Lower lobe of right lung (tissue), 2 donors: ENCODE data around the gene FNTB. TPM values are rescaled to one million over a fixed set of nuclear protein-coding genes. Genes with fewer than 3 reads are reported as not detected.

Experiments
- ATAC-seq, 2 donors: fragments of 200-7000 bp; cut with Tn5 transposase; one replicate each; pipeline ENCODE4 v1.9.1; 2020 to 2022; ENCODE audit warnings: mild to moderate bottlenecking in 2 of 2, moderate library complexity in 2 of 2
- DNase-seq: peaks from one replicate; pipeline ENCODE4 v3.0.0-alpha.2; 2020
- H3K27ac ChIP-seq: fragments of 200-600 bp; one replicate; pipeline ENCODE4 v1.8.0; 2022
- H3K27me3 ChIP-seq: fragments of 200-600 bp; one replicate; pipeline ENCODE4 v1.8.0; 2022; ENCODE audit warnings: low read depth
- H3K36me3 ChIP-seq: fragments of 200-600 bp; one replicate; pipeline ENCODE4 v1.8.0; 2022; ENCODE audit warnings: mild to moderate bottlenecking
- H3K4me1 ChIP-seq: fragments of 200-600 bp; one replicate; pipeline ENCODE4 v1.8.0; 2022
- H3K4me3 ChIP-seq: fragments of 200-600 bp; one replicate; pipeline ENCODE4 v1.8.0; 2022; ENCODE audit warnings: mild to moderate bottlenecking
- H3K9me3 ChIP-seq: fragments of 200-600 bp; one replicate; pipeline ENCODE4 v1.8.0; 2022
- intact Hi-C: fragments of 100-400 bp; cut with DNase I; formaldehyde crosslinking; loops from one replicate; pipeline ENCODE4 v1.11.0; 2022
- total RNA-seq: library from RNA; stranded (reverse); fragmentation: NEBNext Ultra II Directional; extraction: Animal tissue kit (Norgen Biotek cat#: 25700); gene quantifications from one replicate; pipeline ENCODE4 v1.2.1, GENCODE V29; 2021
- TF ChIP-seq, protein P1 (sequence below): fragments of 200-600 bp; IDR thresholded peaks from one replicate; pipeline ENCODE4 v1.8.0; 2022; ENCODE audit warnings: antibody characterized with exemption, mild to moderate bottlenecking
- donor health status: DM: no; HTN: yes; CAD: no; lungs with severe emphysema.

The FNTB gene
- total RNA-seq, 1 donor from 2014 or later: 14.0 TPM

- TF ChIP-seq, protein P1, sequence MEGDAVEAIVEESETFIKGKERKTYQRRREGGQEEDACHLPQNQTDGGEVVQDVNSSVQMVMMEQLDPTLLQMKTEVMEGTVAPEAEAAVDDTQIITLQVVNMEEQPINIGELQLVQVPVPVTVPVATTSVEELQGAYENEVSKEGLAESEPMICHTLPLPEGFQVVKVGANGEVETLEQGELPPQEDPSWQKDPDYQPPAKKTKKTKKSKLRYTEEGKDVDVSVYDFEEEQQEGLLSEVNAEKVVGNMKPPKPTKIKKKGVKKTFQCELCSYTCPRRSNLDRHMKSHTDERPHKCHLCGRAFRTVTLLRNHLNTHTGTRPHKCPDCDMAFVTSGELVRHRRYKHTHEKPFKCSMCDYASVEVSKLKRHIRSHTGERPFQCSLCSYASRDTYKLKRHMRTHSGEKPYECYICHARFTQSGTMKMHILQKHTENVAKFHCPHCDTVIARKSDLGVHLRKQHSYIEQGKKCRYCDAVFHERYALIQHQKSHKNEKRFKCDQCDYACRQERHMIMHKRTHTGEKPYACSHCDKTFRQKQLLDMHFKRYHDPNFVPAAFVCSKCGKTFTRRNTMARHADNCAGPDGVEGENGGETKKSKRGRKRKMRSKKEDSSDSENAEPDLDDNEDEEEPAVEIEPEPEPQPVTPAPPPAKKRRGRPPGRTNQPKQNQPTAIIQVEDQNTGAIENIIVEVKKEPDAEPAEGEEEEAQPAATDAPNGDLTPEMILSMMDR: no peak
- H3K4me3 ChIP-seq: no peak overlapping the region
- H3K27me3 ChIP-seq: no peaks in the 10 kb centered on the region
- no peaks in the 10 kb centered on the region for H3K9me3 ChIP-seq
- peaks cover 12% of the 10 kb centered on the region for H3K4me1 ChIP-seq
- intact Hi-C loops: no loop called here
- ATAC-seq: no peak
- DNase-seq: no peak
- H3K27ac ChIP-seq: no peak overlapping the region
- H3K36me3 ChIP-seq: no peaks in the 10 kb centered on the region
Observed at GRCh38 chr14:64973026-64973442, 13.7 kb upstream of the FNTB start.

DNA sequence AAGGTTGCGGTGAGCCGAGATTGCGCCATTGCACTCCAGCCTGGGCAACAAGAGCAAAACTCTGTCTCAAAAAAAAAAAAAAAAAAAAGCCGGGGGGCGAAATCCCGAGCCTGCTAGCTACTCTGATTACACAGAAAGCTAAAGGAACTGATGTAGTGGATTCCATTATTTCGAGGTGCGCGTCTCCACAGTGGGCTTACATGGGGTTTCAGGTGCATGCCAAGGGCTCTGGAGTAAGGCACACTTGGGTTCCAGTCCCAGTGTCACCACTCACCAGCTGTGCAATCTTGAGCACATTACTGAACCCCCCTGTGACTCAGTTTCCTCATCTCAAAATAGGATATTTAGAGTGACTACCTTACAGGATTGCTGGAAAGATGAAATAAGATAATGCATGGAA, 12.9 kb upstream of the FNTB start:
- Histone ChIP-seq H3K36me3 (no peaks in the 10 kb centered on the region), H3K9me3 (no peaks in the 10 kb centered on the region), H3K27ac (no peak overlapping the region), H3K4me3 (no peak overlapping the region), H3K4me1 (peaks cover 12% of the 10 kb centered on the region), H3K27me3 (no peaks in the 10 kb centered on the region)
- no peak for DNase-seq
- ATAC-seq: no peak
- intact Hi-C loops: no loop called here
- TF ChIP-seq, protein P1: no peak

GRCh38 chr14:64974563-64974962, 12.1 kb upstream of the FNTB start:
- Histone ChIP-seq H3K27me3 (no peaks in the 10 kb centered on the region), H3K9me3 (no peaks in the 10 kb centered on the region), H3K27ac (no peak overlapping the region), H3K36me3 (no peaks in the 10 kb centered on the region), H3K4me1 (peaks cover 12% of the 10 kb centered on the region), H3K4me3 (no peak overlapping the region)
- no peak for DNase-seq
- TF ChIP-seq, protein P1: no peak
- intact Hi-C loops: no loop called here
- ATAC-seq: no peak

GRCh38 chr14:64979336-64980074, 7.2 kb upstream of the FNTB start:
- H3K27ac ChIP-seq: no peak overlapping the region
- TF ChIP-seq, protein P1: no peak
- H3K36me3 ChIP-seq: no peaks in the 10 kb centered on the region
- H3K9me3 ChIP-seq: no peaks in the 10 kb centered on the region
- H3K4me1 ChIP-seq: peaks cover 4% of the 10 kb centered on the region
- intact Hi-C loops: no loop called here
- ATAC-seq (peak; percentile 28 to 54), DNase-seq (no peak)
- H3K27me3 ChIP-seq: no peaks in the 10 kb centered on the region
- no peak overlapping the region for H3K4me3 ChIP-seq

DNA sequence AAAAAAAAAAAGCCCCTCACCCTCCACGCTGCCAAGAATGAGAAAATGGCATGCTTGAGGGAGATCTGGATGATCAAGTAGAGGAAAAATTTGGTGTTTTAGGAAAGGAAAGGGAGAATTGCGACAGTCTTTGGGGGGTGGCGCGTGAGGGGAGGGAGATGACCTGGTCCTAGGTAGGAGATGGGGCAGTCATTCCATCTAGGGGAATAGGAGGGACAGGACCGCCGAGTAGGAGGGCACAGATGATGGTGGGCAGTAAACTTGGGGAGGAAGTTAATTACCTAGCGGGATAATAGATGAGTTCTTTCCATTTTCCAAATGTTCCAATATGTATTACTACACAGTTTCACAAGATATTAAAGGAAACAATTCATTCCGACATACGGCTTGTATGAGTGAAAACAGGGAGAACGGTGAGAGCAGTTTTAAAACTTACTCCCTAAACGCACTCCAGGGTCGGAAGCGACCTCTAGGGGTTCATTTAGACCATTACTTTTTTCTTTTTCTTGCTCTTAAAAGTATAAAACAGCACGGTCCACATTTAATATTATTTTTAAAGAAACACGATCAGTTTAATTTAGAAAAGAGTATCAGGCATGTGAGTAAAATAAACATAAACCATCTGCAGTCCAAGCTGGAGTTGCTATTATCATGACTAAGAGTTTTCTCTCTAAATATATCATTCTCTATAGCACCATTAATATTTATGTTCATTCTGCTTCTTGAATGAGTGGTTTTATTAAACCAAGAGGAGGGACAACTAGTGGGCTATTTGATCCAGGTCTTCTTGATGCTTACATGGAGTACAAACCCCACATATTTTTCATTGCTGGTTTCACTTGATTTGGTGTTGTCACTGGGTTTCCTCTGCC, 3.0 kb upstream of the FNTB start:
- DNase-seq (no peak), ATAC-seq (no peak)
- Histone ChIP-seq H3K9me3 (no peaks in the 10 kb centered on the region), H3K4me3 (no peak overlapping the region), H3K36me3 (no peaks in the 10 kb centered on the region), H3K4me1 (peaks cover 18% of the 10 kb centered on the region), H3K27me3 (no peaks in the 10 kb centered on the region), H3K27ac (no peak overlapping the region)
- intact Hi-C loops: no loop called here
- TF ChIP-seq, protein P1: peak; percentile 68
